GM18526 (cell line): Measurements from ENCODE around the gene PDCD4.

ENCODE experiments used
- POLR2A ChIP-seq: IDR thresholded peaks from 3 replicates; pipeline ENCODE4 v1.6.1; 2011; ENCODE audit not compliant: insufficient read length; ENCODE audit errors: extremely low read depth

The PDCD4 gene

GRCh38 chr10:110851020-110851612 is 20.6 kb upstream of the PDCD4 start:
- no peak for TF ChIP-seq POLR2A

DNA sequence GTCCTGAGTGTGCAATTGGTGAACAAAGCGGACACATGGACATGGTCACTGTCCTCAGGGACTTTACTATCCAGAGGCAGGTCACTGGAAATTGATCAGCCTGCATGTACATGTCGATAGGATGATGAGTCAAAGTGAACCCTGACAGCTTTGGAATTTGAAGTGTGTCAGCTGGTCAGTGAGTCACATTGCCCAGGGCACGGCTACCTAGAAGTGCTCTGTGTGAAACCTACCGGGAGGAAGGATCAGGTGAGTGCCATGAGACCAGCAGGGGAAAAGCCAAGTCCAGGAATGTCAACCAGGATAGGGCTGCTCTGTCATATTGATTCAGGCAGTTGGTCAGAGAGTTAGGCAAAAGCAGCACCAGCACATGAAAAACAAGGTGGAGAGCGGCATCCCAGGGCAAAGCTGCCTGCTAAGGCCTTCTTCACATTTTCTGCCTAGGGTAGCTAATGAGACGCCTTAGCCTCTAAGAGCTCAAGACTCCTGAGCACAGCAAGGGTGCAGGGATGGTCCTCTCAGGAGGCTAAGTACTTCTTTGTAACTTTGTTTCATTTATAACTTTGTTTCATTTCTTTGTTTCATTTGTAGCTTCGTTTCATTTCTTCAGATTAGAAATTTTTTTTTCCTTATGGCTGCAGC is 19.4 kb upstream of the PDCD4 start:
- TF ChIP-seq POLR2A: no peak

- no peak for TF ChIP-seq POLR2A
Measured at GRCh38 chr10:110852947-110853346, 18.8 kb upstream of the PDCD4 start.

- TF ChIP-seq POLR2A: no peak
Measured at GRCh38 chr10:110853921-110854605, 17.7 kb upstream of the PDCD4 start.

GRCh38 chr10:110857265-110858171 is 14.2 kb upstream of the PDCD4 start:
- TF ChIP-seq POLR2A: no peak

DNA sequence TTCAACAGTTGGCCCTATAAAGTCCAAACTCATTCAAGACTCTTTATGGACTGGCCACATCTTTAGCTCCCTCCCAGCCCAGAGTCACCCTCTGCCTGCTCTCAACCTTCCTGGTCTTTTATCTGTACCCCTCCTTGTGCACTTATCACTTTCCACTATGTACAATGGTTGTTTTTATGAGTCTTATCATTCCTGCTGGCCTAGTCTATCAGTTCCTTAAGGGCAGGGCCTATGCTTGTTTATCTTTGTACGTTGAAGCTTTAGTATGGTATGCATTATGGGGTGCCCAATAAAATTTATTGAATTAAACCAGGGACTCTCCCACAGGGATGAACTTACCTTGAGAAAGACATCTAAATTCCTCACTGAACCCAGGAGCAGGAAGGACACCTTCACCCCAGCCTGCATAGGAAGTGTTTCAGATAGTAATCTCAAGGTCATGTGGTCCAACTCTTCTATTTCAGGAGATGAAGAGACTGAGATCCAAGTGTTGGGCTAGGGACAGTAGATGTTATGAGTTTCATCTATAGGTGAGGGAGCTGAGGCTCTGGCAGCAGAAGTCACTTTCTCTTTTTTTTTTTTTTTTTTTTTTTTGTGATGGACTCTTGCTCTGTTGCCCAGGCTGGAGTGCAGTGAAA is 13.3 kb upstream of the PDCD4 start:
- no peak for TF ChIP-seq POLR2A

DNA sequence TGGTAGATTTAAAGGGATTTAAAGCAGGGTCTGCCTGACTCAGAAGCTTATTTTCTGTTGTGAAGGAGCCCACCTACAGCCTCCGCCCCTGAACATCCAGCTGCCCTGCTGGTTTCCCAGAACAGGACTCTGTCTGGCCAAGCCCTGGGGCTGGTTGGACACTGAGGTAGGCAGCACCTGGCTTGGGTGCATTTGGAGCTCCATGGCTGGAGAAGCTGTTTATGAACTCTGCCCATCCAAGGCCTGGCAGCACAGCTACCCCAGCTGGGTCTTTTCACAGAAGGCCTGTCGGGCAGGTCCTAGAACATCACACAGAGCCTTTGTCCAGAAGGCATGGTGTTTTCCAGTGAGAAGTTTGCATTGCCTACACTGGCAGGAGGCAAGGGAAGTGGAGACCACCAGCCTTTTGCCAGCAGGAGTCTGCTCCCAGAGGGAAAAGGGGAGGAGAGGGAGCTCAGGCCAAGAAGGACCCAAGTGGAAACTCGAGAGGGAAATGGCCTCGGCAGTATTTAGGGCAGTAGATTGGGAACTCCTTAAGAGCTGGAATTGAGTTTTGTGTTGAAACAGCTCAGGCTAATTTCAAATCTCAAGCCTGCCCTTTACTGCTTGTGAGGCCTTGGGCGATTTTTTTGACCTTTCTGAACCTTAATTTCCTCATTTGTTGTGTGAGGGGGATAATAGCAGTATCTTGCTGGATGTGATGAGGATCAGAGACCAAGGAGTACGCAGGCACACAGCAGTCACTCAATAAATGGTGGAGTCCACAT is 12.3 kb upstream of the PDCD4 start:
- no peak for TF ChIP-seq POLR2A

GRCh38 chr10:110859973-110860376 is 11.8 kb upstream of the PDCD4 start:
- TF ChIP-seq POLR2A: no peak

DNA sequence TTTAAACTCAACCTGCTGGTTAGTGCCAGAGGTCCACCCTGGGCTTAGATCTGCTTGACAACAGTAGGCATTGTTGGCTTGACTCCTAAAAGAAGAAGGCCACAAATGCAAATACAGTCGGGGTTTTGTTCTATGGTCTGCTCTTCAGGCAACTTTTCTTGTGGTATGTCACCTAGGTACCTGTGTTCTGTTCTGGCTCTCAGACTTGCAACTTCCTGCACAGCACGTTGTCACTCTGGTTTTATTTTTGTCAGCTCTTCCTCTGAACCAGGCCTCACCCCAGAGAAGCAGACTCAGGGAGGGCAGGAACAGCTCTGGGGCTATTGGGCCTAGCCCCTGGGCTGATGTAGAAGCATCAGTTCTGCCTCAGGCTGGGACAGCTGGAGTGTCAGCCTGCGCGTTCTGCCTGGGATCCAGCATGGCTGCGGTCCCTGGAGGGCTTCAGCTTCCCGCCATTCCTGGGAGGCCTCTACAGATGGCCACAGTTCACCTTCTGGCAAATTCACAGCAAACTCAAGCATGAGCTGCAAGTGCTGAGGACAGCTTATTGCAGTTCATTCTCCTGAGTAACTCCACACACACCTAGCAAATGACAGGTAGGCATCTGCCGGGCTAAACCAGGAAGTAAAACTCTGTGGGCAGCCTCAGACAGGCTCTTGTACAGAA is 11.0 kb upstream of the PDCD4 start:
- no peak for TF ChIP-seq POLR2A

DNA sequence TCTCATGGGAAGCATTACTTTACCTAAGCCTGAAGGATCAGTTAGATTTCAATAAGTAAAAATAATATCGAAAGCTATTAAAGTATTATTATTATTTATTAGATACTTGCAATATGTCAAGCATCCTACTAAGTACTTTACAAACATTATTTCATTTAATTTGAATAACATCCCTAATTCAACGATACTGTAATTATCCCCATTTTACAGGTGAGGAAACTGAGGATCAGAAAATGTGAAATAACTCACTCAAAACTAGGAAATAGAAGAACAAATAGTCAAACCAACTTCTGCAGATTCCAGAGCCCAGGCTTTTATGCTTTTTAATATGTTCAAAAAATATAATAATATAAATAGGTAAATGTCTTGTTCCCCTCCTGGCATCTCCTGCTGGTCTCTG is 10.3 kb upstream of the PDCD4 start:
- TF ChIP-seq POLR2A: no peak

GRCh38 chr10:110861930-110862649 is 9.6 kb upstream of the PDCD4 start:
- TF ChIP-seq POLR2A: no peak

GRCh38 chr10:110862961-110863360 is 8.8 kb upstream of the PDCD4 start:
- no peak for TF ChIP-seq POLR2A

- no peak for TF ChIP-seq POLR2A
Measured at GRCh38 chr10:110863361-110863760, 8.4 kb upstream of the PDCD4 start.
